HG03025 (cell line): ENCODE measurements around the gene ZNF717.
"Not testable (repeated sequence)": the region's sequence is repeated elsewhere in the genome, so short reads cannot be mapped to it uniquely, and the experiment has no call there.

Source experiments
- ATAC-seq: cut with Tn5 transposase; IDR thresholded peaks from one replicate; pipeline ENCODE4 v1.9.1; 2021; ENCODE audit warnings: mild to moderate bottlenecking, moderate library complexity; ENCODE audit not compliant: unreplicated experiment, low FRiP score

The ZNF717 gene

GRCh38 chr3:75785081-75785755 is at the start of gene ZNF717:
Gene ZNF717, minus strand, starts transcription at chr3:75785549. Its CDS starts 2,187 bp downstream, at chr3:75783362.
- ATAC-seq: not testable (repeated sequence)

DNA sequence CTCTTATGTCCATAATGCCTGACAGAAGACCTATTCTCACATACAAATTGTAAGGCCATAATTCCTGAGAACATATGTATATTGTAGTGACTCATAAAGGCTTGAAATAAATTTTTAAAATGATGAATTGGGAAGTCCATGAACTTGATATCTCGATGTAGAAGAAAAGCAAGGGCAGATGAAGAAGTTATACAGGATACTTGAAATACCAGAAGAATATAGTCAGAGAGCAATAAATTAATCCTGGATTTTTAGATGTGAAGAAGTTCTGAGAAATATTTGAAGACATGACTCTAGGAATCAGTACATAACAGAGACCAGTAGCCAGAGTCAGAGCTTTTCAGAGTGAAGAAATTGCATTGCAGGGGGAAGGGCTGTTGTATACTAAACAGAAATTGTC is 45.7 kb upstream of the ZNF717 start:
- ATAC-seq: not testable (repeated sequence)

DNA sequence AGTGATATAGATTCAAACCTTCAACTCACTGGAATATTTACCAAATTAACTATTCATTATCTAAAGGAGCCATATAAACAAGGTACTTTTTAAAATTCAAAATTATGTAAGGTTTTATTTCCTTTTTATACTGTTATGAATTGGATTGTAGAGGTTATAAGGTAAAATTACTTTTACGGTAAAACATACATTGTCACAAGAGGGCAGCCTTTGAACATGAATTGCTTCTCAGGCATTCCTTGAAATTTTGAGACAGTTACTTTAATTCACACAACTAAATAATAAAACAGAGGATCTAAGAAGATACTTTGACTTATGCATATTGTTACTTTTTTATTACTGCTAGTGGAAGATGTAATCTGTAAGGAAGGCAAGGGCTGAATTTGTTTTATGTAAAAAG is 32.7 kb upstream of the ZNF717 start:
- ATAC-seq: not testable (repeated sequence)

GRCh38 chr3:75816287-75817180 is 31.2 kb upstream of the ZNF717 start:
- ATAC-seq: not testable (repeated sequence)

DNA sequence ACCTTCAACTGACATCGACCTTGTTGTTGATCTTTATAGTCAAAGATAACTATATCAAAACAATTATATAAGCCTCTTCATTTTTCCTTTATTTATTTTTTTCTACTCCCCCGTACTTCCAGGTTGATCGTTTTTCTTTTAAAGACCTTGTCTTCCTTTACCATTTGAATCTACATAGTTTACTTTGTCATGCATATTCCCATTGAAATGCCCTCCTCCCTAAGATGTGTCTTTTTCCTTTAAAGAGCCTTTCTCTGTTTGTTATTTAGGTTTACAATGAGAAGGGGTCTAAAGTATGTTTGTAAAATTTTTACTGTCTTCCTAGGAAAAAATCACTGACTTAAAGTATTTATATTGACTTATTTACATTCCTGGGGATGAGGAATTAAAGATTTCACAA is 29.4 kb upstream of the ZNF717 start:
- ATAC-seq: no peak

DNA sequence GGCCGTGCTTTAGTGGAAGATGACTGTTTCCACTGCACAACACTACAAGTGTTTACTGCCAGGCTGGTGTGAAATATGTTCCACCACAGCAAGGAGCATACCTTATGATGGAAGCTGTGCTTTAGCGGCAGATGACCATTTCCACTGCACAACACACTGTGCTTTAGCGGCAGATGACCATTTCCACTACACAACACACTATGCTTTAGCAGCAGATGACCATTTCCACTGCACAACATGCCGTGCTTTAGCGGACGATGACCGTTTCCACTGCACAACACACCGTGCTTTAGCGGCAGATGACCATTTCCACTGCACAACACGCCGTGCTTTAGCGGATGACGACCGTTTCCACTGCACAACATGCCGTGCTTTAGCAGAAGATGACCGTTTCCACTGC is 2.8 kb downstream of the ZNF717 start:
- no peak for ATAC-seq

- no peak for ATAC-seq
These were observed 4.1 kb downstream of the ZNF717 start for GRCh38 chr3:75781079-75781745.

GRCh38 chr3:75777742-75778141 is 7.6 kb downstream of the ZNF717 start:
- not testable (repeated sequence) for ATAC-seq

GRCh38 chr3:75771631-75772030 is 13.7 kb downstream of the ZNF717 start:
- not testable (repeated sequence) for ATAC-seq

GRCh38 chr3:75768303-75769017 is 16.9 kb downstream of the ZNF717 start:
- no peak for ATAC-seq

DNA sequence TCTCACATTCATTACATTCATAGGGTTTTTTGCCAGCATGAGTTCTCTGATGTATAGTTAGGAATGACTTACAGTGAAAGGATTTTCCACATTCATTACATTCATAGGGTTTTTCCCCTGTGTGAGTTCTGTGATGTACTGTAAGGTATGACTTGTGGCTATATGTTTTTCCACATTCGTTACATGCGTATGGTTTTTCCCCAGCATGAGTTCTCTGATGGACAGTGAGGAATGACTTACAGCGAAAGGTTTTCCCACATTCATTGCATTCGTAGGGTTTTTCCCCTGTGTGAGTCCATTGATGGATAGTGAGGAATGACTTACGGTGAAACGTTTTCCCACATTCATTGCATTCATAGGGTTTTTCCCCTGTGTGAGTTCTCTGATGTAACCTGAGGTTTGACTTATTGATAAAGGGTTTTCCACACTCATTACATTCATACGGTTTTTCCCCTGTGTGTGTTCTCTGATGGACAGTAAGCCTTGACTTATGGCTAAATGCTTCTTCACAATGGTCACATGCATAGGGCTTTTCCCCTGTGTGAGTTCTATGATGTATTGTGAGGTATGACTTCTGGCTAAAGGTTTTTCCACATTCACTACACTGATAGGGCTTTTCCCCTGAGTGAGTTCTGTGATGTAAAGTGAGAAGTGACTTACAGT is 47.4 kb downstream of the ZNF717 start:
- no peak for ATAC-seq

GRCh38 chr3:75727985-75728384 is 57.4 kb downstream of the ZNF717 start:
- no peak for ATAC-seq

- no peak for ATAC-seq
These were observed 93.3 kb downstream of the ZNF717 start for GRCh38 chr3:75692061-75692460.

DNA sequence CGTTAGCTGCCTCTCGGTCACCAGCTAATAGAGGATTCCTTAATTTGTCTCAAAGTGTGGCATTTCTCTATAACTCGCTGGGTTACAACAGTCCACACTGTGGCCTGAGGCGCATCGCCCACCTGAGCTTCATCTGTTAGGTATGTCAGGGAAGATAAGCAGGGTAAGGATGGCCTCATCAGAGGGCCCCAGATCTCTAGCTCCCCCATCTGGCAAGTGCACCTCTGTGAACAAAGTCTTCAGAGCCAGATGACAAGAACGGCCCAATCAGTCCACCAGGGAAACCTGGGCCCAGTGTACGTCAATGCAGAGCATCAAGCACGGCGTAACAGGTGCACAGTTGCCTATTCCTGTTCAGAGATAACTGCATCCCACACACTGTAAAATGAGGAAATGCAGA is 98.0 kb downstream of the ZNF717 start:
- ATAC-seq: no peak
